GM12878 (cell line): ENCODE results near the gene HMOX1. TPM values are rescaled to one million over a fixed set of nuclear protein-coding genes. Genes with fewer than 3 reads are reported as not detected.

Experiments used
- ATAC-seq: fragments of 200-7000 bp; cut with Tn5 transposase; 3 replicates; pipeline ENCODE4 v1.9.1; 2020; ENCODE audit warnings: mild to moderate bottlenecking, moderate library complexity
- BruUV-seq: library from RNA; stranded (reverse); fragments of 400-500 nt; replicated peaks from 2 replicates; lab custom pipeline; 2021; lab: Mats Ljungman, UMichigan
- CTCF ChIA-PET: fragments of 300-600 bp; sonication (Branson Sonifier 250); formaldehyde crosslinking; extraction: SDS; loops from one replicate; lab custom pipeline; 2021; ENCODE audit warnings: inconsistent platforms; lab: Yijun Ruan, JAX
- POLR2A ChIA-PET: fragments of 350-600 bp; formaldehyde crosslinking; extraction: SDS; loops from one replicate; lab custom pipeline; 2021; ENCODE audit warnings: inconsistent platforms; lab: Charles Lee
- RAD21 ChIA-PET: fragments of 300-600 bp; sonication (Branson Sonifier 250); formaldehyde crosslinking; loops from one replicate; lab custom pipeline; 2023; ENCODE audit warnings: antibody characterized with exemption; ENCODE audit not compliant: unreplicated experiment; lab: Charles Lee
- SMC1A ChIA-PET: fragments of 300-600 bp; sonication (Branson Sonifier 250); formaldehyde crosslinking; loops from one replicate; lab custom pipeline; 2023; ENCODE audit not compliant: unreplicated experiment, uncharacterized antibody; lab: Charles Lee
- DNase-seq: peaks from one replicate; pipeline ENCODE4 v3.0.0-alpha.2; 2011; ENCODE audit warnings: low read depth, low spot score
- FAIRE-seq: peaks from 3 replicates; lab custom pipeline; 2011; peaks lifted over from hg19 to GRCh38; lab: Jason Lieb, UNC
- H2AFZ ChIP-seq: 2 replicates; pipeline ENCODE4 v1.6.0; 2011; ENCODE audit warnings: low read depth, low read length, control low read depth; ENCODE audit not compliant: control insufficient read depth
- H3K27ac ChIP-seq: 2 replicates; pipeline ENCODE4 v1.5.1; 2011; ENCODE audit warnings: control low read depth; ENCODE audit not compliant: control insufficient read depth, insufficient read depth
- H3K27me3 ChIP-seq, 2 experiments: replicated peaks in 1 of 2; 2 replicates each; pipeline versions ENCODE4 v1.6.0 to v1.6.1; 2011; ENCODE audit warnings: low read length in 1 of 2; ENCODE audit not compliant: control insufficient read depth in 2 of 2, insufficient read depth in 2 of 2
- H3K36me3 ChIP-seq, 2 experiments: 2 replicates each; pipeline ENCODE4 v1.5.1; 2011; ENCODE audit warnings: low read length in 1 of 2; ENCODE audit not compliant: control insufficient read depth in 2 of 2, insufficient read depth in 2 of 2
- H3K4me1 ChIP-seq: 2 replicates; pipeline ENCODE4 v1.6.1; 2011; ENCODE audit warnings: mild to moderate bottlenecking, low read length, moderate library complexity, mixed read lengths; ENCODE audit not compliant: control insufficient read depth, insufficient read depth
- H3K4me2 ChIP-seq: 2 replicates; pipeline ENCODE4 v1.6.0; 2011; ENCODE audit warnings: control low read depth; ENCODE audit not compliant: control insufficient read depth, insufficient read depth
- H3K4me3 ChIP-seq: fragments of 200-600 bp; sonication (generic); 2 replicates; pipeline ENCODE4 v1.5.1; 2016
- H3K79me2 ChIP-seq: 2 replicates; pipeline ENCODE4 v1.6.0; 2011; ENCODE audit warnings: low read length; ENCODE audit not compliant: control insufficient read depth, insufficient read depth
- H3K9ac ChIP-seq: 2 replicates; pipeline ENCODE4 v1.8.0; 2011; ENCODE audit warnings: low read length, control low read depth, mixed read lengths; ENCODE audit not compliant: control insufficient read depth, insufficient read depth
- H3K9me3 ChIP-seq: replicated peaks from 3 replicates; pipeline ENCODE4 v1.5.1; 2011; ENCODE audit warnings: mild to moderate bottlenecking, low read length; ENCODE audit not compliant: control insufficient read depth, insufficient read depth
- H4K20me1 ChIP-seq: 2 replicates; pipeline ENCODE4 v1.6.0; 2011; ENCODE audit not compliant: control insufficient read depth, insufficient read depth
- GABPA ChIP-seq: IDR thresholded peaks from 2 replicates; pipeline ENCODE4 v1.6.1; 2014; ENCODE audit warnings: antibody characterized with exemption, low read depth, mild to moderate bottlenecking, inconsistent platforms
- GATAD2B ChIP-seq: fragments of 450-650 bp; conservative IDR thresholded peaks from 2 replicates; pipeline ENCODE4 v1.6.1; 2017; ENCODE audit warnings: low read depth, mild to moderate bottlenecking, moderate library complexity
- NBN ChIP-seq: fragments of 450-650 bp; IDR thresholded peaks from 2 replicates; pipeline ENCODE4 v1.6.1; 2016
- NR2C1 ChIP-seq: fragments of 450-650 bp; IDR thresholded peaks from 2 replicates; pipeline ENCODE4 v1.6.1; 2017; ENCODE audit warnings: antibody characterized with exemption, mild to moderate bottlenecking, moderate library complexity
- SMAD1 ChIP-seq: fragments of 450-650 bp; IDR thresholded peaks from 2 replicates; pipeline ENCODE4 v1.6.1; 2018; ENCODE audit warnings: mild to moderate bottlenecking, low read depth; ENCODE audit not compliant: partially characterized antibody
- WGBS: methylation state at CpG from one replicate; pipeline ENCODE4 v1.1.6; 2016; ENCODE audit warnings: low lambda C conversion rate; ENCODE audit not compliant: insufficient replicate concordance, insufficient coverage; ENCODE audit errors: missing lambda C conversion rate; 5-methylcytosine and 5-hydroxymethylcytosine counted together
- in situ Hi-C: fragments of 300-500 bp; cut with MboI; formaldehyde crosslinking; loops from 9 replicates; pipeline ENCODE4 v1.14.3; 2018; ENCODE audit warnings: mixed read lengths
- intact Hi-C: fragments of 100-400 bp; cut with micrococcal nuclease; formaldehyde crosslinking; loops from one replicate; pipeline ENCODE4 v1.14.2; 2022; ENCODE audit not compliant: unreplicated experiment
- polyA plus RNA-seq, 11 experiments: library from polyadenylated mRNA; depleted of rRNA in 4 of 11; unstranded in 6 of 11; stranded (reverse) in 5 of 11; fragments of >200 nt; fragmentation: Nextera tagmentation in 4 of 11; fragmentation: Illumina TruSeq in 1 of 11; extraction: Ambion mirVana in 4 of 11; extraction: Trizol in 1 of 11; gene quantifications; 1 replicate in 1 of 11; 2 replicates in 10 of 11; pipeline versions ENCODE4 v1.2.1 to v1.2.3, GENCODE V29; 2011 to 2016; ENCODE audit warnings: inconsistent platforms in 2 of 11, missing spikeins in 2 of 11, low read depth in 1 of 11
- total RNA-seq, 4 experiments: library from RNA; depleted of rRNA in 3 of 4; stranded (reverse); fragments of >200 nt in 3 of 4; fragmentation: Illumina TruSeq in 1 of 4; extraction: Trizol in 1 of 4; gene quantifications; 2 replicates each; pipeline versions ENCODE4 v1.2.1 to v1.2.3, GENCODE V29; 2013 to 2021
- TF ChIP-seq, protein P1 (sequence below): fragments of 150-350 bp; IDR thresholded peaks from 2 replicates; pipeline ENCODE4 v1.6.1; 2016; ENCODE audit warnings: low read depth, low read length
- TF ChIP-seq, protein P2 (sequence below): IDR thresholded peaks from 2 replicates; pipeline ENCODE4 v1.6.1; 2011; ENCODE audit warnings: borderline replicate concordance, low read depth, mild to moderate bottlenecking, moderate library complexity, mixed read lengths, low read length; ENCODE audit not compliant: insufficient read depth; ENCODE audit errors: extremely low read length
- TF ChIP-seq, protein P3 (sequence below): fragments of 450-650 bp; formaldehyde crosslinking; IDR thresholded peaks from 2 replicates; pipeline ENCODE4 v1.4.0; 2022; ENCODE audit warnings: mild to moderate bottlenecking, moderate library complexity

Gene HMOX1
- total and polyA plus RNA-seq, 10 of the 15 experiments (the other 5 are each of a cell fraction or from before 2014, with no cell fraction given), result 1.5 to 36.7 (median 18.8) TPM

- Histone ChIP-seq H4K20me1 (no peaks in the 10 kb centered on the region), H3K79me2 (peaks cover 4% of the 10 kb centered on the region), H3K36me3 (peaks cover 5 to 8% of the 10 kb centered on the region in 2 experiments; a peak in 3 of 4 replicates), H2AFZ (no peak overlapping the region), H3K4me3 (no peak overlapping the region), H3K4me1 (peaks cover 8% of the 10 kb centered on the region; the same call in 1 of the 2 replicates), H3K27ac (no peak overlapping the region), H3K4me2 (no peak overlapping the region), H3K9me3 (no peaks in the 10 kb centered on the region), H3K27me3 (no peaks in the 10 kb centered on the region), H3K9ac (no peak overlapping the region)
- no peak for DNase-seq
- whole genome bisulfite sequencing, result 55% methylated on average over 3 of the region's 3 CpGs
- ChIA-PET POLR2A (interaction anchor here (1.5 to 1.8 kb wide), 2 partner anchors 12 to 14 kb away, joined by 7 to 11 read pairs; no protein-coding TSS in a partner anchor), SMC1A (interaction anchor here (0.8 to 4.7 kb wide), 5 partner anchors 10 to 32 kb away, joined by 4 to 26 read pairs (median 9); no protein-coding TSS in a partner anchor), CTCF (interaction anchor here (0.6 to 2.6 kb wide), 4 partner anchors 11 to 33 kb away, joined by 3 to 13 read pairs (median 4); partner anchors contain the start of gene MCM5), RAD21 (interaction anchor here (3.8 to 6.3 kb wide), 2 partner anchors 11 to 27 kb away, joined by 14 to 39 read pairs; no protein-coding TSS in a partner anchor)
- BruUV-seq, result TSS peak; percentile 43
- in situ Hi-C loops, result loop anchor here (25.0 kb wide), 1 partner anchor 1829 kb away; the partner anchor contains the start of gene SSTR3
- ATAC-seq, result no peak
- intact Hi-C loops, result no loop called here
- no peak for FAIRE-seq
- TF ChIP-seq, protein P1, sequence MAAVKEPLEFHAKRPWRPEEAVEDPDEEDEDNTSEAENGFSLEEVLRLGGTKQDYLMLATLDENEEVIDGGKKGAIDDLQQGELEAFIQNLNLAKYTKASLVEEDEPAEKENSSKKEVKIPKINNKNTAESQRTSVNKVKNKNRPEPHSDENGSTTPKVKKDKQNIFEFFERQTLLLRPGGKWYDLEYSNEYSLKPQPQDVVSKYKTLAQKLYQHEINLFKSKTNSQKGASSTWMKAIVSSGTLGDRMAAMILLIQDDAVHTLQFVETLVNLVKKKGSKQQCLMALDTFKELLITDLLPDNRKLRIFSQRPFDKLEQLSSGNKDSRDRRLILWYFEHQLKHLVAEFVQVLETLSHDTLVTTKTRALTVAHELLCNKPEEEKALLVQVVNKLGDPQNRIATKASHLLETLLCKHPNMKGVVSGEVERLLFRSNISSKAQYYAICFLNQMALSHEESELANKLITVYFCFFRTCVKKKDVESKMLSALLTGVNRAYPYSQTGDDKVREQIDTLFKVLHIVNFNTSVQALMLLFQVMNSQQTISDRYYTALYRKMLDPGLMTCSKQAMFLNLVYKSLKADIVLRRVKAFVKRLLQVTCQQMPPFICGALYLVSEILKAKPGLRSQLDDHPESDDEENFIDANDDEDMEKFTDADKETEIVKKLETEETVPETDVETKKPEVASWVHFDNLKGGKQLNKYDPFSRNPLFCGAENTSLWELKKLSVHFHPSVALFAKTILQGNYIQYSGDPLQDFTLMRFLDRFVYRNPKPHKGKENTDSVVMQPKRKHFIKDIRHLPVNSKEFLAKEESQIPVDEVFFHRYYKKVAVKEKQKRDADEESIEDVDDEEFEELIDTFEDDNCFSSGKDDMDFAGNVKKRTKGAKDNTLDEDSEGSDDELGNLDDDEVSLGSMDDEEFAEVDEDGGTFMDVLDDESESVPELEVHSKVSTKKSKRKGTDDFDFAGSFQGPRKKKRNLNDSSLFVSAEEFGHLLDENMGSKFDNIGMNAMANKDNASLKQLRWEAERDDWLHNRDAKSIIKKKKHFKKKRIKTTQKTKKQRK, result no peak
- TF ChIP-seq, protein P2, sequence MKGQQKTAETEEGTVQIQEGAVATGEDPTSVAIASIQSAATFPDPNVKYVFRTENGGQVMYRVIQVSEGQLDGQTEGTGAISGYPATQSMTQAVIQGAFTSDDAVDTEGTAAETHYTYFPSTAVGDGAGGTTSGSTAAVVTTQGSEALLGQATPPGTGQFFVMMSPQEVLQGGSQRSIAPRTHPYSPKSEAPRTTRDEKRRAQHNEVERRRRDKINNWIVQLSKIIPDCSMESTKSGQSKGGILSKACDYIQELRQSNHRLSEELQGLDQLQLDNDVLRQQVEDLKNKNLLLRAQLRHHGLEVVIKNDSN, result no peak
- TF ChIP-seq GATAD2B (no peak), NBN (no peak), GABPA (no peak), NR2C1 (no peak), SMAD1 (no peak)
- TF ChIP-seq, protein P3, sequence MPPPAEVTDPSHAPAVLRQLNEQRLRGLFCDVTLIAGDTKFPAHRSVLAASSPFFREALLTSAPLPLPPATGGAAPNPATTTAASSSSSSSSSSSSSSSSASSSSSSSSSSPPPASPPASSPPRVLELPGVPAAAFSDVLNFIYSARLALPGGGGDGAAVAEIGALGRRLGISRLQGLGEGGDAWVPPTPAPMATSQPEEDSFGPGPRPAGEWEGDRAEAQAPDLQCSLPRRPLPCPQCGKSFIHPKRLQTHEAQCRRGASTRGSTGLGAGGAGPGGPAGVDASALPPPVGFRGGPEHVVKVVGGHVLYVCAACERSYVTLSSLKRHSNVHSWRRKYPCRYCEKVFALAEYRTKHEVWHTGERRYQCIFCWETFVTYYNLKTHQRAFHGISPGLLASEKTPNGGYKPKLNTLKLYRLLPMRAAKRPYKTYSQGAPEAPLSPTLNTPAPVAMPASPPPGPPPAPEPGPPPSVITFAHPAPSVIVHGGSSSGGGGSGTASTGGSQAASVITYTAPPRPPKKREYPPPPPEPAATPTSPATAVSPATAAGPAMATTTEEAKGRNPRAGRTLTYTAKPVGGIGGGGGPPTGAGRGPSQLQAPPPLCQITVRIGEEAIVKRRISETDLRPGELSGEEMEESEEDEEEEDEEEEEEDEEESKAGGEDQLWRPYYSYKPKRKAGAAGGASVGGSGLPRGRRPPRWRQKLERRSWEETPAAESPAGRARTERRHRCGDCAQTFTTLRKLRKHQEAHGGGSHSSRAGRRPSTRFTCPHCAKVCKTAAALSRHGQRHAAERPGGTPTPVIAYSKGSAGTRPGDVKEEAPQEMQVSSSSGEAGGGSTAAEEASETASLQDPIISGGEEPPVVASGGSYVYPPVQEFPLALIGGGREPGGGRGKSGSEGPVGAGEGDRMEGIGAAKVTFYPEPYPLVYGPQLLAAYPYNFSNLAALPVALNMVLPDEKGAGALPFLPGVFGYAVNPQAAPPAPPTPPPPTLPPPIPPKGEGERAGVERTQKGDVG (CRISPR knock-in tag), result no peak
Measured at GRCh38 chr22:35383679-35384071, 2.8 kb downstream of the HMOX1 start.
